WTC11 (cell line): ENCODE results near the gene ANAPC1. TPM values are rescaled to one million over a fixed set of nuclear protein-coding genes. Genes with fewer than 3 reads are reported as not detected.
"Not testable (repeated sequence)": the region's sequence is repeated elsewhere in the genome, so short reads cannot be mapped to it uniquely, and the experiment has no call there.

Experiments
- ATAC-seq: fragments of 200-7000 bp; cut with Tn5 transposase; 2 replicates; pipeline ENCODE4 v1.10.0; 2021; ENCODE audit warnings: mild to moderate bottlenecking, moderate library complexity
- CTCF ChIA-PET: fragments of 300-600 bp; sonication (Branson Sonifier 250); formaldehyde crosslinking; loops from one replicate; lab custom pipeline; 2021; ENCODE audit warnings: antibody characterized with exemption; lab: Charles Lee
- POLR2A ChIA-PET: fragments of 350-600 bp; sonication (Branson Sonifier 250); formaldehyde crosslinking; loops from one replicate; lab custom pipeline; 2021; ENCODE audit warnings: antibody characterized with exemption; lab: Charles Lee
- DNase-seq: peaks from one replicate; pipeline ENCODE4 v3.0.0; 2021; ENCODE audit warnings: low spot score
- H3K27ac Mint-ChIP-seq: 2 replicates; pipeline ENCODE4 v1.8.0; 2021; ENCODE audit warnings: mixed read lengths
- H3K27me3 Mint-ChIP-seq: 2 replicates; pipeline ENCODE4 v1.8.0; 2021; ENCODE audit warnings: low read depth, mild to moderate bottlenecking, moderate library complexity, mixed read lengths
- H3K36me3 Mint-ChIP-seq: 2 replicates; pipeline ENCODE4 v1.8.0; 2021; ENCODE audit warnings: mixed read lengths
- H3K4me1 Mint-ChIP-seq: 2 replicates; pipeline ENCODE4 v1.8.0; 2022; ENCODE audit warnings: mixed read lengths
- H3K4me3 Mint-ChIP-seq: 2 replicates; pipeline ENCODE4 v1.8.0; 2021; ENCODE audit warnings: mild to moderate bottlenecking, moderate library complexity, mixed read lengths
- H3K9me3 Mint-ChIP-seq: 2 replicates; pipeline ENCODE4 v1.8.0; 2021; ENCODE audit warnings: mixed read lengths
- AFF4 ChIP-seq: sonication (generic); formaldehyde crosslinking; IDR thresholded peaks from 2 replicates; pipeline ENCODE4 v1.8.1; 2023; ENCODE audit warnings: mild to moderate bottlenecking, missing genetic modification reagents, borderline replicate concordance
- CREB1 ChIP-seq: sonication (generic); formaldehyde crosslinking; IDR thresholded peaks from 2 replicates; pipeline ENCODE4 v1.8.0; 2023; ENCODE audit warnings: mild to moderate bottlenecking, missing genetic modification reagents
- E2F5 ChIP-seq: sonication (generic); formaldehyde crosslinking; IDR thresholded peaks from 2 replicates; pipeline ENCODE4 v1.8.1; 2022; ENCODE audit warnings: mild to moderate bottlenecking, moderate library complexity, missing genetic modification reagents
- ERG ChIP-seq: fragments of 250-450 bp; sonication (Bioruptor Pico); IDR thresholded peaks from 2 replicates; pipeline ENCODE4 v1.8.0; 2021; ENCODE audit warnings: mild to moderate bottlenecking
- KAT7 ChIP-seq: sonication (generic); formaldehyde crosslinking; IDR thresholded peaks from 2 replicates; pipeline ENCODE4 v1.8.1; 2023; ENCODE audit warnings: missing genetic modification reagents, mild to moderate bottlenecking, borderline replicate concordance
- MYBL2 ChIP-seq: sonication (generic); formaldehyde crosslinking; IDR thresholded peaks from 2 replicates; pipeline ENCODE4 v1.8.1; 2023; ENCODE audit warnings: mild to moderate bottlenecking, moderate library complexity, missing genetic modification reagents
- NFYB ChIP-seq: sonication (generic); formaldehyde crosslinking; conservative IDR thresholded peaks from 2 replicates; pipeline ENCODE4 v1.8.0; 2022; ENCODE audit warnings: low read depth, missing genetic modification reagents
- RORB ChIP-seq: fragments of 250-450 bp; sonication (Bioruptor Pico); IDR thresholded peaks from 2 replicates; pipeline ENCODE4 v1.9.0; 2021; ENCODE audit warnings: mild to moderate bottlenecking
- STAT6 ChIP-seq: sonication (generic); formaldehyde crosslinking; conservative IDR thresholded peaks from 2 replicates; pipeline ENCODE4 v1.8.1; 2023; ENCODE audit warnings: mild to moderate bottlenecking, low read depth, missing genetic modification reagents, moderate library complexity
- TP53 ChIP-seq: sonication (generic); formaldehyde crosslinking; IDR thresholded peaks from 2 replicates; pipeline ENCODE4 v1.8.1; 2023; ENCODE audit warnings: mild to moderate bottlenecking, missing genetic modification reagents
- ZNF121 ChIP-seq: sonication (generic); formaldehyde crosslinking; IDR thresholded peaks from 2 replicates; pipeline ENCODE4 v1.8.0; 2023; ENCODE audit warnings: missing genetic modification reagents
- total RNA-seq: library from RNA; stranded (reverse); gene quantifications from 3 replicates; pipeline ENCODE4 v1.2.3, GENCODE V29; 2021
- TF ChIP-seq, protein P1 (sequence below): fragments of 250-450 bp; sonication (Bioruptor Pico); conservative IDR thresholded peaks from 2 replicates; pipeline ENCODE4 v1.9.0; 2021; ENCODE audit warnings: mild to moderate bottlenecking
- TF ChIP-seq, protein P2 (sequence below): sonication (generic); formaldehyde crosslinking; IDR thresholded peaks from 2 replicates; pipeline ENCODE4 v1.8.1; 2023; ENCODE audit warnings: mild to moderate bottlenecking, missing genetic modification reagents, moderate library complexity

The ANAPC1 gene
- total RNA-seq, 1 experiment from 2014 or later, result 122 TPM

GRCh38 chr2:111909079-111909478 is 25.1 kb upstream of the ANAPC1 start (continued):
- TF ChIP-seq, protein P1, sequence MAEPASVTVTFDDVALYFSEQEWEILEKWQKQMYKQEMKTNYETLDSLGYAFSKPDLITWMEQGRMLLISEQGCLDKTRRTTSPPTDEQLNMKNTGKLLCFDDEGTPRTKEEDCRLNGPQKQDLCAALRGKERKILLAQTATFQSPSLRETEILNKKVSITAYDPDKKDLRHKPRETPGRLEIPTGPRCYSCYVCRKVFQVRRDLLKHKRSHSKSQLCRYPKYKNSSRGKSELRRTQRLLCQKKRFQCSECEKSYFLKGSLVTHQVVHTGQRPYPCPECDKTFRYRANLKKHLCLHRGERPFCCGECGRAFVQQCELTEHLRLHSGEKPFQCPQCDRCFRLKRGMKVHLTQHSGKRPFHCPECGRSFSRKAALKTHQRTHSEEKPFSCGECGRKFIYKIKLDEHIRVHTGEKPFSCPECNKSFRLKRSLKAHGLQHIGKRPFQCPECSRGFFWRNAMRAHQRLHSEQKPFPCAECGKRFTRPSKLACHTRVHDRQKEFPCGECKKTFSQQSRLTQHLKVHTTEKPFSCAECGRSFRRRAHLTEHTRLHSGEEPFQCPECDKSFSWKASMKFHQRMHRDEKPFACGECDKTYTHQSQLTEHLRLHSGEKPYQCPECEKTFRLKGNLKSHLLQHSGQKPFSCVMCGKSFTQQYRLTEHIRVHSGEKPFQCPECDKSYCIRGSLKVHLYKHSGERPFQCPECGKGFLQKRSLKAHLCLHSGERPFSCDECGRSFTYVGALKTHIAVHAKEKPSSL, result no peak
- no peak for TF ChIP-seq AFF4

DNA sequence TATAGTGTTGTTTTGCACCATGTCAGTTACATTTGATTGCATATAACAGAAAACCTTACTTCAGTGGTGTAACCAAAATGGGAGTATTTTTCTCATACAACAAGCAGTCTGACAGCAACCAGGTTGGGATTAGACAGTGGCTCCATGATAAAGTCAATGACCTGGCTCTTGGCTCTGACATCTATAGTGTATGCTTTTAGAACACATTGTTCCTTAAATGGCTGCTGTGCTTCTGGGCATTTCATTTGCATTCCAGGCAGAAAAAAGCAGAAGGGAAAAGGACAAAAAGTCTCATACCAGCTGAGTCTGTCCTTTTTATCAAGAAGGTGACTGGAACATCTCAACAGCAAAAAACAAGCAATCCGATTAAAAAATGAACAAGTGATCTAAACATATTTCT is 24.6 kb upstream of the ANAPC1 start:
- no peak for ATAC-seq
- Mint-ChIP-seq H3K27me3 (no peaks in the 10 kb centered on the region; the same call in 1 of the 2 replicates), H3K9me3 (no peaks in the 10 kb centered on the region), H3K4me3 (no peak overlapping the region), H3K27ac (no peak overlapping the region), H3K4me1 (peaks cover 39% of the 10 kb centered on the region), H3K36me3 (no peaks in the 10 kb centered on the region)
- TF ChIP-seq KAT7 (CRISPR knock-in tag) (no peak), ERG (CRISPR knock-in tag) (no peak), RORB (CRISPR knock-in tag) (no peak), E2F5 (CRISPR knock-in tag) (no peak), ZNF121 (no peak)
- CTCF ChIA-PET, result interaction anchor here (1.1 kb wide), 1 partner anchor 21 kb away, joined by 3 read pairs; no protein-coding TSS in a partner anchor
- DNase-seq, result no peak
- POLR2A ChIA-PET, result no interaction called here

- H3K4me1 Mint-ChIP-seq, result peaks cover 49% of the 10 kb centered on the region
These were observed 22.2 kb upstream of the ANAPC1 start for GRCh38 chr2:111905990-111906735.

DNA sequence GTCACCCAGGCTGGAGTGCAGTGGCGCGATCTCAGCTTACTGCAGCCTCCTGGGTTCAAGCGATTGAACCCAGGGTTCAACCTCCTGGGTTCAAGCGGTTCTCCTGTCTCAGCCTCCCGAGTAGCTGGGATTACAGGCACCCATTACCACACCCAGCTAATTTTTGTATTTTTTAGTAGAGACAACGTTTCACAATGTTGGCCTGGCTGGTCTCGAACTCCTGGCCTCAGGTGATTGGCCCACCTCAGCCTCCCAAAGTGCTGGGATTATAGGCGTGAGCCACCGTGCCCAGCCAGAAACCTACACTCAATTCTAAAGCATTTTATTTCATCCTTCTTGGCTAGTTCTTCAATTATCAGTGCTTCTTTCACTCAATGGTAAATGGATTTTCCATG is 21.5 kb upstream of the ANAPC1 start:
- Mint-ChIP-seq H3K4me1 (peaks cover 54% of the 10 kb centered on the region), H3K27ac (peak overlapping the region; percentile 33; the same call in 1 of the 2 replicates)
- POLR2A ChIA-PET, H3K4me3 Mint-ChIP-seq, ATAC-seq, H3K27me3 Mint-ChIP-seq, H3K36me3 Mint-ChIP-seq, H3K9me3 Mint-ChIP-seq, DNase-seq: not testable (repeated sequence)
- CTCF ChIA-PET, result interaction anchor here (0.6 to 1.4 kb wide), 3 partner anchors 14 to 115 kb away, joined by 3 to 4 read pairs (median 4); no protein-coding TSS in a partner anchor

More at GRCh38 chr2:111905990-111906735, 22.2 kb upstream of the ANAPC1 start:
- no peak for DNase-seq
- POLR2A ChIA-PET, result no interaction called here
- TF ChIP-seq CREB1 (CRISPR knock-in tag) (no peak), MYBL2 (no peak), NFYB (CRISPR knock-in tag) (no peak), TP53 (no peak), STAT6 (no peak)
- TF ChIP-seq, protein P2, sequence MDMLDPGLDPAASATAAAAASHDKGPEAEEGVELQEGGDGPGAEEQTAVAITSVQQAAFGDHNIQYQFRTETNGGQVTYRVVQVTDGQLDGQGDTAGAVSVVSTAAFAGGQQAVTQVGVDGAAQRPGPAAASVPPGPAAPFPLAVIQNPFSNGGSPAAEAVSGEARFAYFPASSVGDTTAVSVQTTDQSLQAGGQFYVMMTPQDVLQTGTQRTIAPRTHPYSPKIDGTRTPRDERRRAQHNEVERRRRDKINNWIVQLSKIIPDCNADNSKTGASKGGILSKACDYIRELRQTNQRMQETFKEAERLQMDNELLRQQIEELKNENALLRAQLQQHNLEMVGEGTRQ (CRISPR knock-in tag), result no peak
- TF ChIP-seq, all 79 proteins: peak for 0
- H3K9me3 Mint-ChIP-seq, result no peaks in the 10 kb centered on the region
- peak overlapping the region; percentile 12; the same call in 1 of the 2 replicates for H3K4me3 Mint-ChIP-seq
- H3K27me3 Mint-ChIP-seq, result no peaks in the 10 kb centered on the region; the same call in 1 of the 2 replicates
- CTCF ChIA-PET, result interaction anchor here (0.6 to 1.4 kb wide), 4 partner anchors 13 to 149 kb away, joined by 3 to 4 read pairs (median 4); partner anchors contain the start of gene TMEM87B
- peak overlapping the region; percentile 33 for H3K27ac Mint-ChIP-seq
- H3K36me3 Mint-ChIP-seq, result no peaks in the 10 kb centered on the region
- ATAC-seq, result peak; percentile 27; the same call in 1 of the 2 replicates
